Caco-2 (cell line): Measurements from ENCODE around the gene NEK10. TPM values are rescaled to one million over a fixed set of nuclear protein-coding genes. Genes with fewer than 3 reads are reported as not detected.

Experiments used
- BruUV-seq: library from RNA; stranded (reverse); fragments of 400-500 nt; replicated peaks from 2 replicates; lab custom pipeline; 2021; lab: Mats Ljungman, UMichigan
- CTCF ChIA-PET: fragments of 300-600 bp; sonication (Branson Sonifier 250); formaldehyde crosslinking; loops from one replicate; lab custom pipeline; 2022; ENCODE audit warnings: antibody characterized with exemption; lab: Charles Lee
- POLR2A ChIA-PET: fragments of 300-600 bp; sonication (Branson Sonifier 250); formaldehyde crosslinking; loops from one replicate; lab custom pipeline; 2022; ENCODE audit warnings: antibody characterized with exemption; lab: Charles Lee
- DNase-seq, 2 experiments: peaks; one replicate each; pipeline versions ENCODE4 v3.0.0 to v3.0.0-alpha.2; 2020 to 2022
- H3K27me3 ChIP-seq: replicated peaks from 2 replicates; pipeline ENCODE4 v1.6.0; 2011; ENCODE audit warnings: low read length; ENCODE audit not compliant: control insufficient read depth, insufficient read depth
- H3K36me3 ChIP-seq: 2 replicates; pipeline ENCODE4 v1.5.1; 2011; ENCODE audit warnings: low read length; ENCODE audit not compliant: control insufficient read depth, insufficient read depth
- H3K4me1 ChIP-seq: fragments of 250-450 bp; sonication (Bioruptor Pico); 2 replicates; pipeline ENCODE4 v1.5.1; 2020; ENCODE audit warnings: mild to moderate bottlenecking
- H3K4me3 ChIP-seq: 2 replicates; pipeline ENCODE4 v1.5.1; 2011; ENCODE audit warnings: low read depth, mild to moderate bottlenecking, control low read depth, low read length
- H3K9me3 ChIP-seq: fragments of 250-450 bp; sonication (Bioruptor Pico); 2 replicates; pipeline ENCODE4 v1.5.1; 2020; ENCODE audit warnings: mild to moderate bottlenecking, moderate library complexity
- H3K27ac Mint-ChIP-seq: one replicate; pipeline ENCODE4 v1.8.0; 2022; ENCODE audit warnings: mixed read lengths; ENCODE audit not compliant: unreplicated experiment
- H3K27me3 Mint-ChIP-seq: one replicate; pipeline ENCODE4 v1.8.0; 2022; ENCODE audit warnings: mixed read lengths; ENCODE audit not compliant: insufficient read depth, unreplicated experiment
- H3K36me3 Mint-ChIP-seq: one replicate; pipeline ENCODE4 v1.8.0; 2022; ENCODE audit warnings: mild to moderate bottlenecking, mixed read lengths; ENCODE audit not compliant: insufficient read depth, unreplicated experiment
- H3K4me1 Mint-ChIP-seq: one replicate; pipeline ENCODE4 v1.8.0; 2022; ENCODE audit warnings: low read depth, mixed read lengths; ENCODE audit not compliant: unreplicated experiment
- H3K4me3 Mint-ChIP-seq: one replicate; pipeline ENCODE4 v1.8.0; 2022; ENCODE audit warnings: mild to moderate bottlenecking, moderate library complexity, mixed read lengths; ENCODE audit not compliant: unreplicated experiment
- H3K9me3 Mint-ChIP-seq: one replicate; pipeline ENCODE4 v1.8.0; 2022; ENCODE audit warnings: mixed read lengths; ENCODE audit not compliant: unreplicated experiment
- intact Hi-C: fragments of 100-400 bp; cut with micrococcal nuclease; formaldehyde crosslinking; loops from one replicate; pipeline ENCODE4 v1.10.0; 2022; ENCODE audit not compliant: unreplicated experiment
- total RNA-seq: library from RNA; stranded (reverse); gene quantifications from 2 replicates; pipeline ENCODE4 v1.2.3, GENCODE V29; 2022
- TF ChIP-seq, protein P1 (sequence below), 2 experiments: fragments of 200-600 bp in 1 of 2; IDR thresholded peaks; 1 replicate in 1 of 2; 2 replicates in 1 of 2; pipeline versions ENCODE4 v1.5.1 to v1.8.0; 2011 to 2022; ENCODE audit warnings: antibody characterized with exemption in 1 of 2, control low read depth in 1 of 2, inconsistent platforms in 1 of 2, low read depth in 1 of 2, low read length in 1 of 2, mild to moderate bottlenecking in 1 of 2, moderate library complexity in 1 of 2; ENCODE audit not compliant: insufficient read depth in 1 of 2, severe bottlenecking in 1 of 2, unreplicated experiment in 1 of 2

The NEK10 gene
- total RNA-seq, 1 experiment from 2014 or later, result 0.39 TPM

DNA sequence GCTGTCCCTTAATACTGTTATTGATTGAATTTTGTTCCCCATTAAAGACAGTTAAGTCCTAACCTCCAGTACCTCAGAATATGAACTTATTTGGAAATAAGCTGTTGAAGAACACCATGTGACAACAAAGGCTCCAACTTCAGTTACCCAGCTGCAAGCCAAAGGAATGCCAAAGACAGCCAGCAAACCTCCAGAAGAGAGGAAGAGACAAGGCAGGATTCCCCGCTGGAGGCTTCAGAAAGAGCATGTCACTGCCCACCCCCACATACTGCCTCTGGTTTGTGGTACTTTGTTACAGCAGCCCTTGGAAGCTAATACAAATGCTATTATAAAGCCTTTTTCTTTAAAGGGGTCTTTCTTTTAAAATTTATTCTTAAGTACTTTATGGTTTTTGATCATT, 18.4 kb upstream of the NEK10 start:
- no TSS peak for BruUV-seq
- no peak overlapping the region for H3K27ac Mint-ChIP-seq
- Histone ChIP-seq H3K9me3 (no peaks in the 10 kb centered on the region), H3K4me3 (no peak overlapping the region), H3K4me1 (no peaks in the 10 kb centered on the region), H3K36me3 (no peaks in the 10 kb centered on the region), H3K27me3 (no peaks in the 10 kb centered on the region)
- no peak overlapping the region for H3K4me3 Mint-ChIP-seq
- POLR2A ChIA-PET, result no interaction called here
- peaks cover 16% of the 10 kb centered on the region for H3K36me3 Mint-ChIP-seq
- H3K9me3 Mint-ChIP-seq, result no peaks in the 10 kb centered on the region
- no peak for DNase-seq
- no peaks in the 10 kb centered on the region for H3K27me3 Mint-ChIP-seq
- CTCF ChIA-PET, result no interaction called here
- H3K4me1 Mint-ChIP-seq, result no peaks in the 10 kb centered on the region
- TF ChIP-seq, protein P1, sequence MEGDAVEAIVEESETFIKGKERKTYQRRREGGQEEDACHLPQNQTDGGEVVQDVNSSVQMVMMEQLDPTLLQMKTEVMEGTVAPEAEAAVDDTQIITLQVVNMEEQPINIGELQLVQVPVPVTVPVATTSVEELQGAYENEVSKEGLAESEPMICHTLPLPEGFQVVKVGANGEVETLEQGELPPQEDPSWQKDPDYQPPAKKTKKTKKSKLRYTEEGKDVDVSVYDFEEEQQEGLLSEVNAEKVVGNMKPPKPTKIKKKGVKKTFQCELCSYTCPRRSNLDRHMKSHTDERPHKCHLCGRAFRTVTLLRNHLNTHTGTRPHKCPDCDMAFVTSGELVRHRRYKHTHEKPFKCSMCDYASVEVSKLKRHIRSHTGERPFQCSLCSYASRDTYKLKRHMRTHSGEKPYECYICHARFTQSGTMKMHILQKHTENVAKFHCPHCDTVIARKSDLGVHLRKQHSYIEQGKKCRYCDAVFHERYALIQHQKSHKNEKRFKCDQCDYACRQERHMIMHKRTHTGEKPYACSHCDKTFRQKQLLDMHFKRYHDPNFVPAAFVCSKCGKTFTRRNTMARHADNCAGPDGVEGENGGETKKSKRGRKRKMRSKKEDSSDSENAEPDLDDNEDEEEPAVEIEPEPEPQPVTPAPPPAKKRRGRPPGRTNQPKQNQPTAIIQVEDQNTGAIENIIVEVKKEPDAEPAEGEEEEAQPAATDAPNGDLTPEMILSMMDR (IDR thresholded peaks at IDR 0.05; ENCODE audit: insufficient read depth in 1 of 2, low read depth in 1 of 2, low read length in 1 of 2, severe bottlenecking in 1 of 2, unreplicated experiment in 1 of 2), result no peak
- intact Hi-C loops, result no loop called here

GRCh38 chr3:27385504-27385903, 16.3 kb upstream of the NEK10 start:
- Histone ChIP-seq H3K27me3 (no peaks in the 10 kb centered on the region), H3K9me3 (no peaks in the 10 kb centered on the region), H3K4me3 (no peak overlapping the region), H3K4me1 (no peaks in the 10 kb centered on the region), H3K36me3 (no peaks in the 10 kb centered on the region)
- H3K4me3 Mint-ChIP-seq, result no peak overlapping the region
- BruUV-seq, result no TSS peak
- POLR2A ChIA-PET, result no interaction called here
- intact Hi-C loops, result no loop called here
- TF ChIP-seq, protein P1 (IDR thresholded peaks at IDR 0.05; ENCODE audit: insufficient read depth in 1 of 2, low read depth in 1 of 2, low read length in 1 of 2, severe bottlenecking in 1 of 2, unreplicated experiment in 1 of 2), result no peak
- no peaks in the 10 kb centered on the region for H3K9me3 Mint-ChIP-seq
- no peaks in the 10 kb centered on the region for H3K27me3 Mint-ChIP-seq
- DNase-seq, result no peak
- H3K27ac Mint-ChIP-seq, result no peak overlapping the region
- H3K4me1 Mint-ChIP-seq, result no peaks in the 10 kb centered on the region
- CTCF ChIA-PET, result no interaction called here
- H3K36me3 Mint-ChIP-seq, result peaks cover 10% of the 10 kb centered on the region

GRCh38 chr3:27384191-27384590, 15.0 kb upstream of the NEK10 start:
- intact Hi-C loops, result no loop called here
- POLR2A ChIA-PET, result no interaction called here
- Histone ChIP-seq H3K9me3 (no peaks in the 10 kb centered on the region), H3K36me3 (no peaks in the 10 kb centered on the region), H3K4me3 (no peak overlapping the region), H3K4me1 (no peaks in the 10 kb centered on the region), H3K27me3 (no peaks in the 10 kb centered on the region)
- Mint-ChIP-seq H3K36me3 (peaks cover 10% of the 10 kb centered on the region), H3K4me3 (no peak overlapping the region), H3K27me3 (no peaks in the 10 kb centered on the region), H3K27ac (no peak overlapping the region), H3K9me3 (no peaks in the 10 kb centered on the region), H3K4me1 (no peaks in the 10 kb centered on the region)
- TF ChIP-seq, protein P1 (IDR thresholded peaks at IDR 0.05; ENCODE audit: insufficient read depth in 1 of 2, low read depth in 1 of 2, low read length in 1 of 2, severe bottlenecking in 1 of 2, unreplicated experiment in 1 of 2), result no peak
- no peak for DNase-seq
- CTCF ChIA-PET, result no interaction called here
- no TSS peak for BruUV-seq
